HCT116 (cell line): ENCODE data around the gene KANSL1.

Source experiments
- POLR2A ChIP-seq: IDR thresholded peaks from 2 replicates; pipeline ENCODE4 v1.7.0; 2011; ENCODE audit warnings: borderline replicate concordance; ENCODE audit not compliant: insufficient read depth, insufficient read length; ENCODE audit errors: extremely low read depth
- TF ChIP-seq, protein P1 (sequence below), 3 experiments: fragments of 200-600 bp in 1 of 3; sonication (generic) in 1 of 3; IDR thresholded peaks in 2 of 3; conservative IDR thresholded peaks in 1 of 3; 2 replicates each; pipeline ENCODE4 v1.5.1; 2012 to 2017; ENCODE audit warnings: low read depth in 2 of 3, low read length in 2 of 3, antibody characterized with exemption in 1 of 3, borderline replicate concordance in 1 of 3, control low read depth in 1 of 3, mild to moderate bottlenecking in 1 of 3, mixed read lengths in 1 of 3, mixed run types in 1 of 3, moderate library complexity in 1 of 3; ENCODE audit not compliant: insufficient read depth in 1 of 3

DNA sequence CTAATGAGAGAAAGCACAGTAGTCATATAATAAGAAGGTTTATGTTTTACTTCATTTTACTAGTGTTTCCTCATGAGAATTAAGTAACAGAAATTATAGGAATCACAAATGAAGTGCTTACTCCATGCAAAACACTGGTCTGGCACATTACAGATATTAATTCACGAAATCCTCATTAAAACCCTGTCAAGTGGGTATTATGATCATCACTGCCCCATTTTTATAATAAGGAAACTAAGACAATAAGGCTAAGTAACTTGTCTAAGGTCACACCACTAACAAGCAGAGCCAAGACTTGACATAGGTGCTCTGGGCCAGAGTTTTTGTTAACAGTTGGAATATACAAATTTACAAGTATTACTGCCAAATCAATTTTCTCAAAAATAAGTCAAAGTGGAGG lies 83.0 kb downstream of the KANSL1 start:
- TF ChIP-seq, protein P1, sequence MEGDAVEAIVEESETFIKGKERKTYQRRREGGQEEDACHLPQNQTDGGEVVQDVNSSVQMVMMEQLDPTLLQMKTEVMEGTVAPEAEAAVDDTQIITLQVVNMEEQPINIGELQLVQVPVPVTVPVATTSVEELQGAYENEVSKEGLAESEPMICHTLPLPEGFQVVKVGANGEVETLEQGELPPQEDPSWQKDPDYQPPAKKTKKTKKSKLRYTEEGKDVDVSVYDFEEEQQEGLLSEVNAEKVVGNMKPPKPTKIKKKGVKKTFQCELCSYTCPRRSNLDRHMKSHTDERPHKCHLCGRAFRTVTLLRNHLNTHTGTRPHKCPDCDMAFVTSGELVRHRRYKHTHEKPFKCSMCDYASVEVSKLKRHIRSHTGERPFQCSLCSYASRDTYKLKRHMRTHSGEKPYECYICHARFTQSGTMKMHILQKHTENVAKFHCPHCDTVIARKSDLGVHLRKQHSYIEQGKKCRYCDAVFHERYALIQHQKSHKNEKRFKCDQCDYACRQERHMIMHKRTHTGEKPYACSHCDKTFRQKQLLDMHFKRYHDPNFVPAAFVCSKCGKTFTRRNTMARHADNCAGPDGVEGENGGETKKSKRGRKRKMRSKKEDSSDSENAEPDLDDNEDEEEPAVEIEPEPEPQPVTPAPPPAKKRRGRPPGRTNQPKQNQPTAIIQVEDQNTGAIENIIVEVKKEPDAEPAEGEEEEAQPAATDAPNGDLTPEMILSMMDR (IDR thresholded peaks at IDR 0.05 in 2 of 3, conservative IDR thresholded peaks at IDR 0.05 in 1 of 3; ENCODE audit: borderline replicate concordance in 1 of 3, insufficient read depth in 1 of 3, low read depth in 2 of 3, low read length in 2 of 3): no peak
- no peak for TF ChIP-seq POLR2A
